ENCODE results near the gene GNAI2.

DNA sequence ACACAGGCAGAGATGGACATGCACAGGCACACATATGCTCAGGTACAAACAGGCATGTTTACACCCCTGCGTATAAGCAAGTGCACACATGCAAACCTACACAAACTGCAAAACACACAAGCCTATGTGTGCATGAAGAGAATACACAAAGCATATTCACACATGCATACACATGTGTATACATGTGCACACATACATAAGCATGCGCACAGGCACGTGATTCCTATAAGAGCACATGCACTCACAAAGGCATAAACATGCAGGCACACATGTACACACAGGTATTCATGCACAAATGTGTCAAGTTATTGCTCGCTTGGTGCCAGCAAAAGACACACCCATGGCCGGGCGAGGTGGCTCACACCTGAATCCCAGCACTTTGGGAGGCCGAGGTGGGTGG, 46.0 kb upstream of the GNAI2 start:
- TF ChIP-seq POLR2AphosphoS5 (IDR thresholded peaks at IDR 0.05): no peak
- TF ChIP-seq, protein P1, sequence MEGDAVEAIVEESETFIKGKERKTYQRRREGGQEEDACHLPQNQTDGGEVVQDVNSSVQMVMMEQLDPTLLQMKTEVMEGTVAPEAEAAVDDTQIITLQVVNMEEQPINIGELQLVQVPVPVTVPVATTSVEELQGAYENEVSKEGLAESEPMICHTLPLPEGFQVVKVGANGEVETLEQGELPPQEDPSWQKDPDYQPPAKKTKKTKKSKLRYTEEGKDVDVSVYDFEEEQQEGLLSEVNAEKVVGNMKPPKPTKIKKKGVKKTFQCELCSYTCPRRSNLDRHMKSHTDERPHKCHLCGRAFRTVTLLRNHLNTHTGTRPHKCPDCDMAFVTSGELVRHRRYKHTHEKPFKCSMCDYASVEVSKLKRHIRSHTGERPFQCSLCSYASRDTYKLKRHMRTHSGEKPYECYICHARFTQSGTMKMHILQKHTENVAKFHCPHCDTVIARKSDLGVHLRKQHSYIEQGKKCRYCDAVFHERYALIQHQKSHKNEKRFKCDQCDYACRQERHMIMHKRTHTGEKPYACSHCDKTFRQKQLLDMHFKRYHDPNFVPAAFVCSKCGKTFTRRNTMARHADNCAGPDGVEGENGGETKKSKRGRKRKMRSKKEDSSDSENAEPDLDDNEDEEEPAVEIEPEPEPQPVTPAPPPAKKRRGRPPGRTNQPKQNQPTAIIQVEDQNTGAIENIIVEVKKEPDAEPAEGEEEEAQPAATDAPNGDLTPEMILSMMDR (IDR thresholded peaks at IDR 0.05): no peak
- no peak for TF ChIP-seq EP300 (IDR thresholded peaks at IDR 0.05)
- TF ChIP-seq POLR2A (IDR thresholded peaks at IDR 0.05): no peak

All from stomach (tissue), 4 donors.